Measurements from ENCODE around the gene TUBB6.

Gene TUBB6

GRCh38 chr18:12306752-12307700 lies 1.0 kb upstream of the TUBB6 start:
- DNase-seq (ENCODE audit: low read depth), result peak; percentile 77
- TF ChIP-seq, protein P1, sequence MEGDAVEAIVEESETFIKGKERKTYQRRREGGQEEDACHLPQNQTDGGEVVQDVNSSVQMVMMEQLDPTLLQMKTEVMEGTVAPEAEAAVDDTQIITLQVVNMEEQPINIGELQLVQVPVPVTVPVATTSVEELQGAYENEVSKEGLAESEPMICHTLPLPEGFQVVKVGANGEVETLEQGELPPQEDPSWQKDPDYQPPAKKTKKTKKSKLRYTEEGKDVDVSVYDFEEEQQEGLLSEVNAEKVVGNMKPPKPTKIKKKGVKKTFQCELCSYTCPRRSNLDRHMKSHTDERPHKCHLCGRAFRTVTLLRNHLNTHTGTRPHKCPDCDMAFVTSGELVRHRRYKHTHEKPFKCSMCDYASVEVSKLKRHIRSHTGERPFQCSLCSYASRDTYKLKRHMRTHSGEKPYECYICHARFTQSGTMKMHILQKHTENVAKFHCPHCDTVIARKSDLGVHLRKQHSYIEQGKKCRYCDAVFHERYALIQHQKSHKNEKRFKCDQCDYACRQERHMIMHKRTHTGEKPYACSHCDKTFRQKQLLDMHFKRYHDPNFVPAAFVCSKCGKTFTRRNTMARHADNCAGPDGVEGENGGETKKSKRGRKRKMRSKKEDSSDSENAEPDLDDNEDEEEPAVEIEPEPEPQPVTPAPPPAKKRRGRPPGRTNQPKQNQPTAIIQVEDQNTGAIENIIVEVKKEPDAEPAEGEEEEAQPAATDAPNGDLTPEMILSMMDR (conservative IDR thresholded peaks at IDR 0.05; ENCODE audit: control insufficient read depth, insufficient read depth, low read depth, low read length), result peak; percentile 24
- H3K4me3 ChIP-seq (ENCODE audit: control insufficient read depth, low read depth, low read length), result peak overlapping the region; percentile 71

DNA sequence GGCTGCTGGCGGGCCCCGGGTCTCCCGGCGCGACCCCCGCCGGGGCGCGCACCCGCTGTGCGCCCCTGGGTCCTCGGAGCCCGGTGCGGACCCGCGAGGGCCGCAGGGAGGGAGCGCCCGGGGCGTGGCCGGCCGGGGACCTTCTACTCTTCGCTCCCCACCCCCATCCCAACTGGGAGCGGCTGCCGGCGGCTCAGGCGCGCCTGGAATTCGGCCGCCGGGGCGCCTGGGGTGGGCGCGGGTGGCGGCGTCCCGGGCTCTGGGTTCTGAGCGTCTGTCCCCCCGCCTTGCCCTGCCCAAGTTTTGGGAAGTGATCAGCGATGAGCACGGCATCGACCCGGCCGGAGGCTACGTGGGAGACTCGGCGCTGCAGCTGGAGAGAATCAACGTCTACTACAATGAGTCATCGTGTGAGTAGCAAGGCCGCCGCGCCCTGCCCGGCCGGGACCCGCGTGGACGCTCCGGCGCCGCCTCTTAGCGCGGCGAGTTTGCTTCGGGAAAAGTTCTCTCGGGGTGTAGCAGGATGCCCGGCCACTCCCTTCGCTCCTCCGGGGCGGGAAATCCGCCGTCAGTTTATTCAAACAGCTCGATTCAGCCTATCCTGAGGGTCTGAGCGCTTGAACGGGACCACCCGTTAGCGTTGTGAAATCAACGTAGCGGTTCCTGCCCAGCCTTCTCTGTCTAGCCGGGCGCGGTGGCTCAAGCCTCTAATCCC lies 502 bp downstream of the TUBB6 start:
- peak; percentile 91 for DNase-seq (ENCODE audit: low read depth)
- TF ChIP-seq, protein P1 (conservative IDR thresholded peaks at IDR 0.05; ENCODE audit: control insufficient read depth, insufficient read depth, low read depth, low read length), result no peak

GRCh38 chr18:12309683-12310198 lies 1.7 kb downstream of the TUBB6 start:
- DNase-seq (ENCODE audit: low read depth), result peak; percentile 42
- TF ChIP-seq, protein P1 (conservative IDR thresholded peaks at IDR 0.05; ENCODE audit: control insufficient read depth, insufficient read depth, low read depth, low read length), result no peak
- H3K4me3 ChIP-seq (ENCODE audit: control insufficient read depth, low read depth, low read length), result peak overlapping the region; percentile 88

More for the DNA sequence above, 502 bp downstream of the TUBB6 start:
- peak overlapping the region; percentile 88 for H3K4me3 ChIP-seq (ENCODE audit: control insufficient read depth, low read depth, low read length)

GRCh38 chr18:12310762-12311161 lies 2.7 kb downstream of the TUBB6 start:
- no peak for DNase-seq (ENCODE audit: low read depth)
- peak overlapping the region; percentile 33 for H3K4me3 ChIP-seq (ENCODE audit: control insufficient read depth, low read depth, low read length)
- TF ChIP-seq, protein P1 (conservative IDR thresholded peaks at IDR 0.05; ENCODE audit: control insufficient read depth, insufficient read depth, low read depth, low read length), result no peak

DNA sequence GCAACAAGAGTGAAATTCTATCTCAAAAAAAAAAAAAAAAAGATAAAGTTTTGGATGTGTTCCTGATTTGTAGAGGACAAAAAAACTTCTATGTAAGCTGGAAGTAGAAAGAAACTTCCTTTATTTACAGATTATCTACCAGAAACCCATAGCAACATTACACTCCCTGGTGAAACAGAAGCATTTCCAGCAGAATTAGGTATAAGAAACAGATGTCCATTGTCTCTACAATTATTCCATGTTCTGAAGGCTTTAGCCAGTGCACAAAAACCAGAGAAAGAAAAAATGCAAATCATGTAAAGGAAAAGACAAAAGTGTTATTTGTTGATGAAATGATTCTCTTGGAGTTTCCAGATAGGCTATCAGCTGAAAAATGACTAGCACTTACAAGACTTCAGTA lies 4.9 kb downstream of the TUBB6 start:
- TF ChIP-seq, protein P1 (conservative IDR thresholded peaks at IDR 0.05; ENCODE audit: control insufficient read depth, insufficient read depth, low read depth, low read length), result no peak
- H3K4me3 ChIP-seq (ENCODE audit: control insufficient read depth, low read depth, low read length), result no peak overlapping the region
- DNase-seq (ENCODE audit: low read depth), result no peak

- no peak overlapping the region for H3K4me3 ChIP-seq (ENCODE audit: control insufficient read depth, low read depth, low read length)
- no peak for DNase-seq (ENCODE audit: low read depth)
- TF ChIP-seq, protein P1 (conservative IDR thresholded peaks at IDR 0.05; ENCODE audit: control insufficient read depth, insufficient read depth, low read depth, low read length), result no peak
These were observed 5.6 kb downstream of the TUBB6 start for GRCh38 chr18:12313530-12314245.
